B cell (primary cell): ENCODE measurements around the gene TWIST1. TPM values are rescaled to one million over a fixed set of nuclear protein-coding genes. Genes with fewer than 3 reads are reported as not detected.

ENCODE experiments used
- ATAC-seq: fragments of 200-7000 bp; cut with Tn5 transposase; one replicate; pipeline ENCODE4 v1.10.0; 2021; ENCODE audit warnings: low read depth, mild to moderate bottlenecking, moderate number of reproducible peaks, moderate library complexity
- CTCF ChIA-PET: fragments of 350-600 bp; sonication (Branson Sonifier 250); formaldehyde crosslinking; loops from one replicate; lab custom pipeline; 2021; ENCODE audit warnings: antibody characterized with exemption, inconsistent platforms; lab: Charles Lee
- POLR2A ChIA-PET: fragments of 350-600 bp; sonication (Branson Sonifier 250); formaldehyde crosslinking; loops from one replicate; lab custom pipeline; 2021; ENCODE audit warnings: antibody characterized with exemption; lab: Charles Lee
- DNase-seq: peaks from one replicate; pipeline ENCODE4 v3.0.0; 2013
- H2AFZ ChIP-seq: 2 replicates; pipeline ENCODE4 v1.6.1; 2012; ENCODE audit warnings: mild to moderate bottlenecking, low read depth, low read length; ENCODE audit not compliant: insufficient read depth, poor library complexity, severe bottlenecking
- H3K27ac ChIP-seq, 2 donors: 1 replicate in 1 of 2; 2 replicates in 1 of 2; pipeline ENCODE4 v1.5.1; 2012 to 2013; ENCODE audit warnings: low read length in 2 of 2, mild to moderate bottlenecking in 2 of 2, moderate library complexity in 1 of 2
- H3K27me3 ChIP-seq, 4 experiments: fragments of 200-600 bp in 1 of 4; sonication (generic) in 1 of 4; replicated peaks in 1 of 4; 1 replicate in 2 of 4; 2 replicates in 2 of 4; pipeline versions ENCODE4 v1.6.1 to v1.7.0; 2013 to 2016; ENCODE audit warnings: low read length in 3 of 4, mild to moderate bottlenecking in 2 of 4, mixed read lengths in 1 of 4, moderate library complexity in 1 of 4; ENCODE audit not compliant: insufficient read depth in 4 of 4, control insufficient read depth in 3 of 4; ENCODE audit errors: control extremely low read depth in 1 of 4
- H3K36me3 ChIP-seq, 2 experiments: replicated peaks in 1 of 2; 1 replicate in 1 of 2; 2 replicates in 1 of 2; pipeline versions ENCODE4 v1.6.1 to v1.7.1; 2013; ENCODE audit warnings: low read length in 1 of 2; ENCODE audit not compliant: insufficient read depth in 2 of 2, control insufficient read depth in 1 of 2; ENCODE audit errors: control extremely low read depth in 1 of 2, extremely low read depth in 1 of 2
- H3K4me1 ChIP-seq, 2 donors: fragments of 200-600 bp in 1 of 2; sonication (generic) in 1 of 2; 1 replicate in 1 of 2; 2 replicates in 1 of 2; pipeline versions ENCODE4 v1.5.1 to v1.6.1; 2013 to 2017; ENCODE audit warnings: low read length in 2 of 2; ENCODE audit not compliant: control insufficient read depth in 2 of 2, insufficient read depth in 2 of 2
- H3K4me2 ChIP-seq: replicated peaks from 2 replicates; pipeline ENCODE3; 2012; ENCODE audit warnings: mild to moderate bottlenecking, low read depth, low read length; ENCODE audit not compliant: poor library complexity, severe bottlenecking
- H3K4me3 ChIP-seq, 5 experiments: fragments of 200-600 bp in 1 of 5; sonication (generic) in 1 of 5; 1 replicate in 3 of 5; 2 replicates in 2 of 5; pipeline versions ENCODE4 v1.5.1 to v1.7.0; 2011 to 2016; ENCODE audit warnings: low read length in 4 of 5, mild to moderate bottlenecking in 4 of 5, low read depth in 2 of 5, control low read depth in 1 of 5, moderate library complexity in 1 of 5; ENCODE audit not compliant: insufficient read depth in 1 of 5; ENCODE audit errors: control extremely low read depth in 1 of 5, extremely low read depth in 1 of 5
- H3K79me2 ChIP-seq: fragments of 200-600 bp; sonication (generic); one replicate; pipeline ENCODE4 v1.6.0; 2016; ENCODE audit warnings: low read length; ENCODE audit not compliant: control insufficient read depth, insufficient read depth
- H3K9ac ChIP-seq: fragments of 200-600 bp; sonication (generic); 2 replicates; pipeline ENCODE4 v1.6.1; 2017; ENCODE audit warnings: mild to moderate bottlenecking, low read length, moderate library complexity
- H3K9me3 ChIP-seq, 3 donors: one replicate each; pipeline versions ENCODE4 v1.6.1 to v1.7.1; 2013; ENCODE audit warnings: low read length in 2 of 3; ENCODE audit not compliant: control insufficient read depth in 2 of 3, insufficient read depth in 1 of 3; ENCODE audit errors: control extremely low read depth in 1 of 3
- H4K20me1 ChIP-seq: 2 replicates; pipeline ENCODE4 v1.6.0; 2012; ENCODE audit warnings: mild to moderate bottlenecking, low read length; ENCODE audit not compliant: insufficient read depth, control insufficient read depth, poor library complexity, severe bottlenecking
- H3K27ac Mint-ChIP-seq: one replicate; pipeline ENCODE4 v1.8.0; 2021; ENCODE audit warnings: mixed read lengths
- H3K27me3 Mint-ChIP-seq: one replicate; pipeline ENCODE4 v1.8.0; 2021; ENCODE audit warnings: mixed read lengths
- H3K4me1 Mint-ChIP-seq: one replicate; pipeline ENCODE4 v1.8.0; 2021; ENCODE audit warnings: mixed read lengths
- H3K4me3 Mint-ChIP-seq: one replicate; pipeline ENCODE4 v1.8.0; 2021; ENCODE audit warnings: mixed read lengths
- H3K9me3 Mint-ChIP-seq: one replicate; pipeline ENCODE4 v1.8.0; 2022; ENCODE audit warnings: mixed read lengths; ENCODE audit not compliant: insufficient read depth
- EZH2 ChIP-seq: IDR thresholded peaks from 2 replicates; pipeline ENCODE4 v1.6.1; 2012; ENCODE audit warnings: borderline replicate concordance, low read depth, mild to moderate bottlenecking, moderate library complexity, low read length; ENCODE audit not compliant: insufficient read depth, poor library complexity, severe bottlenecking
- WGBS: methylation state at CpG from one replicate; pipeline ENCODE4 v1.1.5; 2013; ENCODE audit warnings: missing lambda C conversion rate; ENCODE audit not compliant: insufficient coverage; 5-methylcytosine and 5-hydroxymethylcytosine counted together
- intact Hi-C: fragments of 100-400 bp; cut with micrococcal nuclease; formaldehyde crosslinking; loops from one replicate; pipeline ENCODE4 v1.10.0; 2022
- polyA plus RNA-seq: library from polyadenylated mRNA; depleted of rRNA; stranded (reverse); fragments of >200 nt; gene quantifications from 2 replicates; pipeline ENCODE4 v1.2.3, GENCODE V29; 2012
- total RNA-seq, 2 donors: library from RNA; stranded (reverse); fragments of 120-200 nt in 1 of 2; gene quantifications; 1 replicate in 1 of 2; 2 replicates in 1 of 2; pipeline versions ENCODE4 v1.2.3 to v1.2.4, GENCODE V29; 2013 to 2022
- TF ChIP-seq, protein P1 (sequence below): fragments of 200-600 bp; IDR thresholded peaks from one replicate; pipeline ENCODE4 v1.8.0; 2022; ENCODE audit warnings: antibody characterized with exemption, mild to moderate bottlenecking

The TWIST1 gene
- total and polyA plus RNA-seq, 2 donors (not counting 1 experiment from before 2014, with no cell fraction given) = not detected

DNA sequence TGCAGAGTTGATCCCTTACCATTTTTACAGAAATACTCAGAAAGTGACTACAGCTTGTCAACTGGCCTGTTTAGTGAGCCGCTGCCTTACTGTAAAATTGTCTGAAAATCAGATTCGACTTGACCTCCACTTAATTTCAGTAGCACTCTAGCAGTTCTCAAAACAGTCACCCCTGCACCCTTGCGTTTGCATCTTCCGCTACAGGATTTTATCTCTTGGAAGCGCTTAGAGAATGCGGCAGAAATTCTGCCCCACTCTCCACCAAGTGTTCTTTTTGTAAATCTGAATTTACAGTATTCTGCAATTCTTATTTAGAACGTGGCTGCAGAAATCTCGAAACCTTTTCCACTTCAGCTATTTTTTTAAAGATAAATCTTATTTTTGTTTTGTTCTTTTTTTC, 1.9 kb upstream of the TWIST1 start:
- peaks cover 0 to 51% (median 41%) of the 10 kb centered on the region in 4 experiments for H3K27me3 ChIP-seq
- no peaks in the 10 kb centered on the region for H4K20me1 ChIP-seq
- Mint-ChIP-seq H3K27me3 (peaks cover 59% of the 10 kb centered on the region), H3K27ac (no peak overlapping the region), H3K4me3 (peak overlapping the region; percentile 34), H3K9me3 (no peaks in the 10 kb centered on the region), H3K4me1 (peaks cover 16% of the 10 kb centered on the region)
- ChIA-PET POLR2A (no interaction called here), CTCF (no interaction called here)
- no peak overlapping the region for H2AFZ ChIP-seq
- TF ChIP-seq EZH2 = no peak
- TF ChIP-seq, protein P1, sequence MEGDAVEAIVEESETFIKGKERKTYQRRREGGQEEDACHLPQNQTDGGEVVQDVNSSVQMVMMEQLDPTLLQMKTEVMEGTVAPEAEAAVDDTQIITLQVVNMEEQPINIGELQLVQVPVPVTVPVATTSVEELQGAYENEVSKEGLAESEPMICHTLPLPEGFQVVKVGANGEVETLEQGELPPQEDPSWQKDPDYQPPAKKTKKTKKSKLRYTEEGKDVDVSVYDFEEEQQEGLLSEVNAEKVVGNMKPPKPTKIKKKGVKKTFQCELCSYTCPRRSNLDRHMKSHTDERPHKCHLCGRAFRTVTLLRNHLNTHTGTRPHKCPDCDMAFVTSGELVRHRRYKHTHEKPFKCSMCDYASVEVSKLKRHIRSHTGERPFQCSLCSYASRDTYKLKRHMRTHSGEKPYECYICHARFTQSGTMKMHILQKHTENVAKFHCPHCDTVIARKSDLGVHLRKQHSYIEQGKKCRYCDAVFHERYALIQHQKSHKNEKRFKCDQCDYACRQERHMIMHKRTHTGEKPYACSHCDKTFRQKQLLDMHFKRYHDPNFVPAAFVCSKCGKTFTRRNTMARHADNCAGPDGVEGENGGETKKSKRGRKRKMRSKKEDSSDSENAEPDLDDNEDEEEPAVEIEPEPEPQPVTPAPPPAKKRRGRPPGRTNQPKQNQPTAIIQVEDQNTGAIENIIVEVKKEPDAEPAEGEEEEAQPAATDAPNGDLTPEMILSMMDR = no peak
- no peak for DNase-seq
- peaks cover 0 to 9% (median 0%) of the 10 kb centered on the region in 3 donors for H3K9me3 ChIP-seq
- no peak overlapping the region for H3K4me2 ChIP-seq
- H3K27ac ChIP-seq = no peak overlapping the region
- no peaks in the 10 kb centered on the region for H3K79me2 ChIP-seq
- no peak overlapping the region for H3K4me3 ChIP-seq
- H3K36me3 ChIP-seq = no peaks in the 10 kb centered on the region
- H3K4me1 ChIP-seq = peaks cover 22 to 30% of the 10 kb centered on the region in 2 donors
- H3K9ac ChIP-seq = no peak overlapping the region
- intact Hi-C loops = no loop called here
- 4% methylated on average over 3 of the region's 8 CpGs for WGBS
- no peak for ATAC-seq

DNA sequence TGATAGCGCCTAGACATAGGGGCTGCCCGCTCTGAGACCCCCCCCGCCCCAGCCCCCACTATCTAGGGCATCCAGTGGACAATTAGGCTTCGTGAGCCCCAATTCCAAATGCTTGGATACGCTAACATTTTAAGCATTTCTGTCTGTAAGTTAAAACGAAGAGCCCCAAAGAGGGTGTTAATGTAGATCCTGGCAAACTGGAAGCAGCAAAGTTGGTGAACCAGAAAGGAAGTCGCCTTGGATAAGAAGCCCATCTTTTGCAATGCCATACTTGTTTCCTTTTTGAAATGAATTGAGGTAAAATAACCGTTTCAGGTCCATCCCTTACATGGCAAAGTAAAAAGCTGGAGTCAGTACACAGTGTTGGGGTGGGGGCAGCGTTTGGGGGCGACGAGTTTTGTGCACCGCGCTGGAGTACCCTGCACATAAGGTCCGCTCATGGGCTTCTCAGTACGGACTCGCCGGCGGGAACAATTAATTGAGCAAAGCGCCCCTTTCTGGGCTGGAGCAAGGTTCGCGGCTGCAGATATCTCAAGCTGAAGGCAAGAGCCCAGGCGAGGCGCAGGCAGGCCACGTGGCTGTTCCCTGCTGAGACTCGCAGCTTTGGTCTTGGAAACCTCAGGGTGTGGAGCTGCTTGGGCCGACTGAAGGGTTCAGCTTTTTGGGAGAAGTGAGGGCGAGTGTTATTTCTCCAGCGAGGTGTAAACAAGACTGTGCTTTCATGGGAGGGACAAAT, 1.4 kb upstream of the TWIST1 start:
- WGBS = 7% methylated on average over 24 of the region's 28 CpGs
- peaks cover 58% of the 10 kb centered on the region for H3K27me3 Mint-ChIP-seq
- H3K4me1 ChIP-seq = peaks cover 22 to 30% of the 10 kb centered on the region in 2 donors
- POLR2A ChIA-PET = no interaction called here
- H3K4me1 Mint-ChIP-seq = peaks cover 16% of the 10 kb centered on the region
- peaks cover 0 to 9% (median 0%) of the 10 kb centered on the region in 3 donors for H3K9me3 ChIP-seq
- H3K27ac ChIP-seq = no peak overlapping the region
- no peaks in the 10 kb centered on the region for H3K36me3 ChIP-seq
- CTCF ChIA-PET = no interaction called here
- no peak overlapping the region for H3K9ac ChIP-seq
- TF ChIP-seq, protein P1 = no peak
- no peak for TF ChIP-seq EZH2
- no peak overlapping the region for H3K4me2 ChIP-seq
- H3K27me3 ChIP-seq = peaks cover 0 to 52% (median 41%) of the 10 kb centered on the region in 4 experiments
- H3K9me3 Mint-ChIP-seq = no peaks in the 10 kb centered on the region
- ATAC-seq (no peak), DNase-seq (peak; percentile 8)
- no peaks in the 10 kb centered on the region for H3K79me2 ChIP-seq
- H3K27ac Mint-ChIP-seq = no peak overlapping the region
- no peaks in the 10 kb centered on the region for H4K20me1 ChIP-seq
- H3K4me3 Mint-ChIP-seq = peak overlapping the region; percentile 34
- H3K4me3 ChIP-seq = no peak overlapping the region
- intact Hi-C loops = no loop called here
- H2AFZ ChIP-seq = no peak overlapping the region
